Hepatocyte (in vitro differentiated cells): ENCODE data around the gene CD9. TPM values are rescaled to one million over a fixed set of nuclear protein-coding genes. Genes with fewer than 3 reads are reported as not detected.
A peak's percentile ranks its signal among the peaks of the same experiment; 100 is the strongest.

Source experiments
- DNase-seq: peaks from one replicate; pipeline ENCODE4 v3.0.0-alpha.2; 2016; ENCODE audit warnings: low spot score
- H2AFZ ChIP-seq: fragments of 200-600 bp; sonication (generic); 2 replicates; pipeline ENCODE4 v1.6.0; 2016; ENCODE audit warnings: antibody characterized with exemption, mild to moderate bottlenecking
- H3K27ac ChIP-seq: fragments of 200-600 bp; sonication (generic); 2 replicates; pipeline ENCODE4 v1.5.1; 2016; ENCODE audit warnings: mild to moderate bottlenecking
- H3K27me3 ChIP-seq: fragments of 200-600 bp; sonication (generic); 2 replicates; pipeline ENCODE4 v1.6.1; 2016
- H3K36me3 ChIP-seq: fragments of 200-600 bp; sonication (generic); replicated peaks from 2 replicates; pipeline ENCODE4 v1.5.1; 2016; ENCODE audit warnings: low read depth; ENCODE audit not compliant: insufficient read depth
- H3K4me1 ChIP-seq: fragments of 200-600 bp; sonication (generic); 2 replicates; pipeline ENCODE4 v1.5.1; 2016; ENCODE audit warnings: mild to moderate bottlenecking, moderate library complexity; ENCODE audit not compliant: insufficient read depth
- H3K4me2 ChIP-seq: fragments of 200-600 bp; sonication (generic); 2 replicates; pipeline ENCODE4 v1.6.0; 2016
- H3K4me3 ChIP-seq: fragments of 200-600 bp; sonication (generic); 2 replicates; pipeline ENCODE4 v1.5.1; 2016; ENCODE audit warnings: mild to moderate bottlenecking
- H3K79me2 ChIP-seq: fragments of 200-600 bp; sonication (generic); 2 replicates; pipeline ENCODE4 v1.6.0; 2017; ENCODE audit warnings: mild to moderate bottlenecking
- H3K9me2 ChIP-seq: fragments of 200-600 bp; sonication (generic); replicated peaks from 2 replicates; pipeline ENCODE4 v1.6.0; 2017; ENCODE audit warnings: mild to moderate bottlenecking; ENCODE audit not compliant: insufficient read depth
- H3K9me3 ChIP-seq: fragments of 200-600 bp; sonication (generic); 2 replicates; pipeline ENCODE4 v1.5.1; 2016; ENCODE audit warnings: low read depth, mild to moderate bottlenecking
- H4K20me1 ChIP-seq: fragments of 200-600 bp; sonication (generic); 2 replicates; pipeline ENCODE4 v1.6.0; 2016; ENCODE audit warnings: mild to moderate bottlenecking; ENCODE audit not compliant: insufficient read depth, poor library complexity, severe bottlenecking
- EZH2 ChIP-seq: fragments of 200-600 bp; sonication (generic); IDR thresholded peaks from 2 replicates; pipeline ENCODE4 v1.6.1; 2016; ENCODE audit warnings: antibody characterized with exemption, mild to moderate bottlenecking, borderline replicate concordance
- EZH2phosphoT487 ChIP-seq: fragments of 200-600 bp; sonication (generic); IDR thresholded peaks from one replicate; pipeline ENCODE4 v1.6.1; 2018; ENCODE audit warnings: antibody characterized with exemption, mild to moderate bottlenecking, low read depth, moderate library complexity; ENCODE audit not compliant: unreplicated experiment, severe bottlenecking
- WGBS: methylation state at CpG from one replicate; pipeline ENCODE4 v1.1.6; 2016; ENCODE audit warnings: low lambda C conversion rate; ENCODE audit errors: missing lambda C conversion rate; 5-methylcytosine and 5-hydroxymethylcytosine counted together
- polyA plus RNA-seq: library from polyadenylated mRNA; unstranded; fragments of >200 nt; fragmentation: Nextera tagmentation; extraction: Ambion mirVana; gene quantifications from 2 replicates; pipeline ENCODE4 v1.2.1, GENCODE V29; 2016
- total RNA-seq: library from RNA; depleted of rRNA; stranded (reverse); fragments of >200 nt; gene quantifications from 2 replicates; pipeline ENCODE4 v1.2.3, GENCODE V29; 2014
- TF ChIP-seq, protein P1 (sequence below): fragments of 200-600 bp; sonication (generic); IDR thresholded peaks from 2 replicates; pipeline ENCODE4 v1.5.1; 2016; ENCODE audit warnings: antibody characterized with exemption, mild to moderate bottlenecking; ENCODE audit not compliant: poor library complexity

CD9 gene
- total and polyA plus RNA-seq, 2 experiments from 2014 or later: 117 to 188 TPM

DNA sequence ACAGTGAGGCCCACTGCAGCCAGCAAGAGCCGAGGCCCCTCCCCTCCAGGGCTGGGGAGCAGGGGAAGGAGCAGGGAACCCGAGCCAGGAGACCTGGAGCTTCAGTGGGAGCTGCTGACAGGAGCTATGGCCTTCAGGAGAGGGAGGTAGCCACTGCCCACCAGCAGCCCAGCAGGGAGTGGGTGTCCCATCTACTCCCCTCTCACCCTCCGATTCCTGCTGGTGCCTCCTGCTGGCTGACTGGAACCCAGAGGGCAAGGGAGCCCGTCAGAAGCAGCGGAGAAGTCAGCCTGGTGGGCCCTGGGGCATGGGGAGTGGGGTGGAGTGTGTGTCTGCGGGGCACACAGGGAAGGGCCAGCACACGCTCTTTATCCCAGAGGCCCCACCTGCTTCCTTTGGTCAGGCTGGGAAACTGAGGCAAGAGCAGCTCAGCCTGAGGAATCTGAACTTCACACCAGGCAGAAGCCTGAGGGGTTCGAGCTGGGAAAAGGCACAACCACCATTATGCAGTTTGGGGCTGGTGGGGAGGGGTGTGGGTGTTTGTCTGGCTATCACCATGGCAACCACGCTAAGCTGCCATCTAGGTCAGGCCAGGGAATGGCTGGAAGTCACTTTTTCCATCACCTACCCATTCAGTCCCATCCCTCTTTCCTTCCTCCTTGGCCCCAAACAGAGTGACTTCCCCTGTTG lies 73.5 kb downstream of the CD9 start:
- no peaks in the 10 kb centered on the region for H3K79me2 ChIP-seq
- DNase-seq: no peak
- H3K4me1 ChIP-seq: peaks cover 20% of the 10 kb centered on the region
- no peaks in the 10 kb centered on the region for H4K20me1 ChIP-seq
- H3K9me2 ChIP-seq: no peaks in the 10 kb centered on the region
- no peaks in the 10 kb centered on the region for H3K9me3 ChIP-seq
- H3K36me3 ChIP-seq: no peaks in the 10 kb centered on the region
- no peaks in the 10 kb centered on the region for H3K27me3 ChIP-seq
- 78% methylated on average over 8 of the region's 9 CpGs for WGBS
- H3K27ac ChIP-seq: peak overlapping the region; percentile 67
- no peak for TF ChIP-seq EZH2
- no peak for TF ChIP-seq EZH2phosphoT487
- TF ChIP-seq, protein P1, sequence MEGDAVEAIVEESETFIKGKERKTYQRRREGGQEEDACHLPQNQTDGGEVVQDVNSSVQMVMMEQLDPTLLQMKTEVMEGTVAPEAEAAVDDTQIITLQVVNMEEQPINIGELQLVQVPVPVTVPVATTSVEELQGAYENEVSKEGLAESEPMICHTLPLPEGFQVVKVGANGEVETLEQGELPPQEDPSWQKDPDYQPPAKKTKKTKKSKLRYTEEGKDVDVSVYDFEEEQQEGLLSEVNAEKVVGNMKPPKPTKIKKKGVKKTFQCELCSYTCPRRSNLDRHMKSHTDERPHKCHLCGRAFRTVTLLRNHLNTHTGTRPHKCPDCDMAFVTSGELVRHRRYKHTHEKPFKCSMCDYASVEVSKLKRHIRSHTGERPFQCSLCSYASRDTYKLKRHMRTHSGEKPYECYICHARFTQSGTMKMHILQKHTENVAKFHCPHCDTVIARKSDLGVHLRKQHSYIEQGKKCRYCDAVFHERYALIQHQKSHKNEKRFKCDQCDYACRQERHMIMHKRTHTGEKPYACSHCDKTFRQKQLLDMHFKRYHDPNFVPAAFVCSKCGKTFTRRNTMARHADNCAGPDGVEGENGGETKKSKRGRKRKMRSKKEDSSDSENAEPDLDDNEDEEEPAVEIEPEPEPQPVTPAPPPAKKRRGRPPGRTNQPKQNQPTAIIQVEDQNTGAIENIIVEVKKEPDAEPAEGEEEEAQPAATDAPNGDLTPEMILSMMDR: peak; percentile 16
- no peak overlapping the region for H2AFZ ChIP-seq
- no peak overlapping the region for H3K4me3 ChIP-seq
- no peak overlapping the region for H3K4me2 ChIP-seq

DNA sequence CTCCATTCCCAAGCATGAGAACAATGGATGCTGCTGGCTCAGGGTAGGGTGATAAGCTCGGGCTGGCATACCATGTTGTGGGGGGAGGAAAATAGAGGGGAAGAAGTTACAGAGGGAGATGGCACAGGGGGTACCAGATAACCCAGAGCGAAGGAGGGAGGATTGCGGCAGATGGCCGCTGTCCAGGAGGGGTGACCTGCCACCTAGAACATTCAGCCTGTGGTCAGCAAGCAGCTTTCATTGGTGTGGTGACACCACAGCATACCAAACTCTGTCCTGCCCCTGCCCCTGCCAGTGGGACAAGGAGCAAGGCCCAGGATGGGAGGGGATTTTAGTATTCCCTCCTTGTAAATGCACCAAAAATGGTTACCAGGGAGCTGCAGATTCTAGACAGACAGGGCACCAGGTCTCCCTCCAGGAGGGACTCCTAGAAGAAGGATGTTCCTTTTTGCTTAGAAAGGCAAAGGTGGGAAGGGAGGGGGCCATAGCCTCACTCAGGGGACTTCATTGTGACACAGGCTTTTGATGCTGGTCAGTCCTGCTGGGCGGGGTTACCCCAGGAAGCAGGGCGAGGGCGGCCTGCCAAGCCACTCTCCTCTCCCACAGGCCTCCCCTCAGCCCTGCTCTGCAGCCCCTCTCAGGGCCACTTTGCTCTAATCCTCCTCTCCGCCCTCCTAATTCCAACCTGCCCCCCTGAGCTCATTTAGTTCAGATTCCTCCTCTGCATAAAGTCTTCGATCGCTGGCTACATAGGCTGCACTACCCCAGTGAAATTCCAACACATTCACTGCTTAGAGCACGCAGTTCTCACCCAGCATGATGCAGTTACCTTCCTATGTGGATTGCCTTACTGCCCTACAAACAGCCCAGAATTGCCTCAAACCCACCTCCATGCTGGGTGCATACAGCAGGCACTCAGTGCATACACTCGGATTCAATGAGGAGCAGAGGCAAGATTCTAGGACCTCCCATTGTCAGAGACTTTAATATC lies 74.3 kb downstream of the CD9 start:
- H3K4me1 ChIP-seq: peaks cover 27% of the 10 kb centered on the region
- H3K36me3 ChIP-seq: no peaks in the 10 kb centered on the region
- DNase-seq: no peak
- no peaks in the 10 kb centered on the region for H3K9me3 ChIP-seq
- H3K4me3 ChIP-seq: no peak overlapping the region
- no peaks in the 10 kb centered on the region for H3K27me3 ChIP-seq
- no peaks in the 10 kb centered on the region for H3K79me2 ChIP-seq
- H3K27ac ChIP-seq: no peak overlapping the region
- H3K9me2 ChIP-seq: no peaks in the 10 kb centered on the region
- WGBS: 81% methylated on average over 12 of the region's 12 CpGs
- TF ChIP-seq EZH2phosphoT487: no peak
- TF ChIP-seq EZH2: no peak
- TF ChIP-seq, protein P1: no peak
- no peak overlapping the region for H2AFZ ChIP-seq
- no peak overlapping the region for H3K4me2 ChIP-seq
- no peaks in the 10 kb centered on the region for H4K20me1 ChIP-seq

DNA sequence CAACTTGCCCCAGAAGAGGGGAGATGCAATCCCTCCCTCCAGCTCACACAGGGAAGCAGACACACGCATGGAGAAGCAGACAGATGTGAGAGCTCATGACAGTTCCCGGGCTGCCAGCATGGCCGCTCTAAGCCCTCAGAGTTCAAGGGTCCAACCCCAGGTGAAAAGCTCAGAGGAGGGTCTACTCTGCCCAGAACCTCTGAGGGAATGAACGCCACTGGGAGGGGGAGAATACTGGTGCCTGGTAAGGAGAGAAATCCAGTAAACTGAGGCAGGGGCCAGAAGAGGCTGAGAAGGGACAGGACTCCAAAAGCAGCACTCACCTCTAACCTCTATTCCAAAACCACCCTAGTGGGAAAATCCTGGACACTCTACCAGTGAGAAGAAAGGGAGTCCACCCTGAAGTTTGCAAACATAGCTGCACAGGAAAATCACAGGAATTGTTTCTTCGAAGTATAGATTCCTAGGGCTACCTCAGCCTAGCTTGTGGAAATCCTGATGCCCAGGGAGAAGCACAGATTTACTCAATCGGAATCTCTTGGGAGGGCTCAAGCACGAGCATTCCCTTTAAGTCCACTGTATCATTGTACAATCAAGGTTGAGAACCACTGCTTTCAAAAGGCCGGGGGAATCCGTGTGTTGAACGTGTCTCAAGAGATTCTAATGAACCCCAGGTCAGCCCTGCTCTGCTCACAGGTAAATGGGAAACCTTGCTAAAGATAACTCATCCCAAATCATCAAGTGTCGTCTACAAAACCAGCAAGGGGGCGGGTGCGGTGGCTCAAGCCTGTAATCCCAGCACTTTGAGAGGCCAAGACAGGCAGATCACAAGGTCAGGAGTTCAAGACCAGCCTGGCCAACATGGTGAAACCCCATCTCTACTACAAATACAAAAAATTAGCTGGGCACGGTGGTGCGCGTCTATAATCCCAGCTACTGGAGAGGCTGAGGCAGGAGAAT lies 76.0 kb downstream of the CD9 start:
- peaks cover 34% of the 10 kb centered on the region for H3K4me1 ChIP-seq
- no peaks in the 10 kb centered on the region for H3K36me3 ChIP-seq
- WGBS: 76% methylated on average over 16 of the region's 16 CpGs
- H3K27me3 ChIP-seq: no peaks in the 10 kb centered on the region
- no peaks in the 10 kb centered on the region for H3K79me2 ChIP-seq
- H3K9me3 ChIP-seq: no peaks in the 10 kb centered on the region
- TF ChIP-seq, protein P1: no peak
- TF ChIP-seq EZH2 (no peak), EZH2phosphoT487 (no peak)
- H4K20me1 ChIP-seq: no peaks in the 10 kb centered on the region
- H3K9me2 ChIP-seq: no peaks in the 10 kb centered on the region
- H3K4me3 ChIP-seq: no peak overlapping the region
- no peak for DNase-seq
- no peak overlapping the region for H2AFZ ChIP-seq
- no peak overlapping the region for H3K4me2 ChIP-seq
- H3K27ac ChIP-seq: no peak overlapping the region
